ENCODE results near the gene GAS1.

The GAS1 gene

DNA sequence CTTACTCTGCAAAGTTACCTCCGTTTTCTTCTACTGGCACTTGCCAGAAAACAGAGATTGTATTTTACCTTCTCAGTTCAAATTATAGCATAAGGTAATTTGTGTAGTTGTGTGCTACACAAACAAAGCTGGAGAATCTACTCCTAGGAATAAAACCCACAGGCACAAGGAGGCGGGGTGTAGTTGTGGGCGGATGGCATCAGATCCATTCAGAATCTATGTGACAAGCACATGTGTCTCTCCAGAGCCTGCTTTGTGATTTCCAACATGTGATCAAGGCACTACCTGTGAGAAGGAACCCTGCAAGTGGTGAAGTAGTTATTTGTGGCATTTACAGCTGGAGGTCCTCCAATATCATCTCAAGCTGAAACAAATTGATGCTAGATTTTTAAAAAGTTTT is 39.0 kb downstream of the GAS1 start (continued):
- no peak for TF ChIP-seq ZFP3 (CRISPR knock-in tag; IDR thresholded peaks at IDR 0.05)
- no peak for TF ChIP-seq CSDC2 (CRISPR knock-in tag; IDR thresholded peaks at IDR 0.05)

GRCh38 chr9:86907346-86907745 is 40.0 kb downstream of the GAS1 start:
- TF ChIP-seq ZFP30 (CRISPR knock-in tag; IDR thresholded peaks at IDR 0.05) (no peak), TOX (CRISPR knock-in tag; IDR thresholded peaks at IDR 0.05; ENCODE audit: borderline replicate concordance) (no peak), SNAI2 (CRISPR knock-in tag; IDR thresholded peaks at IDR 0.05) (no peak), ZNF565 (CRISPR knock-in tag; conservative IDR thresholded peaks at IDR 0.05; ENCODE audit: low read depth) (no peak), ZC3H10 (CRISPR knock-in tag; IDR thresholded peaks at IDR 0.05) (no peak)
- ATAC-seq = no peak

DNA sequence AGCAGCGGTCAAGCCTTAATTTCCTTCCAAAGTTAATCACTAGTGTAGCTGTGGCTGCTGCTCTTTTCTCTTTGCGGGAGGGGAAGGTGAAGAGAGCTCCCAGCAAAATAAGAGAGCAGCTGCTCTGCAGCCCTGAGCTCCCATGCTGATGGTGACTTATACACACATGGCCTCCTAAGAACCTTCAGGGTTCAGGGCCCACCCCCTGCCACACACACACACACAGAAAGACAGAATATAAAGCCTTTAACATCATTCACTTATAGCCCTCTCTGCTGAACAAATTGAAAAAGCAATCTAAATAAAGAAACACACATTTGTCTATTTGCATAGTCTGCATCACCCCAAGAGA is 43.6 kb downstream of the GAS1 start:
- no peak; the same call in 2 of the 3 replicates for ATAC-seq
- TF ChIP-seq ZNF70 (CRISPR knock-in tag; IDR thresholded peaks at IDR 0.05) (no peak), ZNF8 (CRISPR knock-in tag; IDR thresholded peaks at IDR 0.05) (no peak), TOX (CRISPR knock-in tag; IDR thresholded peaks at IDR 0.05; ENCODE audit: borderline replicate concordance) (no peak), TCF4 (CRISPR knock-in tag; IDR thresholded peaks at IDR 0.05; ENCODE audit: borderline replicate concordance) (no peak), PPARA (CRISPR knock-in tag; IDR thresholded peaks at IDR 0.05; ENCODE audit: borderline replicate concordance) (no peak), SNAI2 (CRISPR knock-in tag; IDR thresholded peaks at IDR 0.05) (no peak), ESRRG (CRISPR knock-in tag; IDR thresholded peaks at IDR 0.05) (no peak), ZFP3 (CRISPR knock-in tag; IDR thresholded peaks at IDR 0.05) (no peak), RARB (CRISPR knock-in tag; IDR thresholded peaks at IDR 0.05) (no peak), OSR1 (CRISPR knock-in tag; IDR thresholded peaks at IDR 0.05) (no peak), ISL1 (CRISPR knock-in tag; IDR thresholded peaks at IDR 0.05) (no peak), ZFP30 (CRISPR knock-in tag; IDR thresholded peaks at IDR 0.05) (no peak), ZC3H10 (CRISPR knock-in tag; IDR thresholded peaks at IDR 0.05) (no peak), ZNF565 (CRISPR knock-in tag; conservative IDR thresholded peaks at IDR 0.05; ENCODE audit: low read depth) (no peak), PATZ1 (CRISPR knock-in tag; IDR thresholded peaks at IDR 0.05; ENCODE audit: borderline replicate concordance) (no peak)
- TF ChIP-seq, protein P1, sequence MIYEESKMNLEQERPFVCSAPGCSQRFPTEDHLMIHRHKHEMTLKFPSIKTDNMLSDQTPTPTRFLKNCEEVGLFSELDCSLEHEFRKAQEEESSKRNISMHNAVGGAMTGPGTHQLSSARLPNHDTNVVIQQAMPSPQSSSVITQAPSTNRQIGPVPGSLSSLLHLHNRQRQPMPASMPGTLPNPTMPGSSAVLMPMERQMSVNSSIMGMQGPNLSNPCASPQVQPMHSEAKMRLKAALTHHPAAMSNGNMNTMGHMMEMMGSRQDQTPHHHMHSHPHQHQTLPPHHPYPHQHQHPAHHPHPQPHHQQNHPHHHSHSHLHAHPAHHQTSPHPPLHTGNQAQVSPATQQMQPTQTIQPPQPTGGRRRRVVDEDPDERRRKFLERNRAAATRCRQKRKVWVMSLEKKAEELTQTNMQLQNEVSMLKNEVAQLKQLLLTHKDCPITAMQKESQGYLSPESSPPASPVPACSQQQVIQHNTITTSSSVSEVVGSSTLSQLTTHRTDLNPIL (CRISPR knock-in tag; IDR thresholded peaks at IDR 0.05; ENCODE audit: low read depth) = no peak
- TF ChIP-seq, protein P2, sequence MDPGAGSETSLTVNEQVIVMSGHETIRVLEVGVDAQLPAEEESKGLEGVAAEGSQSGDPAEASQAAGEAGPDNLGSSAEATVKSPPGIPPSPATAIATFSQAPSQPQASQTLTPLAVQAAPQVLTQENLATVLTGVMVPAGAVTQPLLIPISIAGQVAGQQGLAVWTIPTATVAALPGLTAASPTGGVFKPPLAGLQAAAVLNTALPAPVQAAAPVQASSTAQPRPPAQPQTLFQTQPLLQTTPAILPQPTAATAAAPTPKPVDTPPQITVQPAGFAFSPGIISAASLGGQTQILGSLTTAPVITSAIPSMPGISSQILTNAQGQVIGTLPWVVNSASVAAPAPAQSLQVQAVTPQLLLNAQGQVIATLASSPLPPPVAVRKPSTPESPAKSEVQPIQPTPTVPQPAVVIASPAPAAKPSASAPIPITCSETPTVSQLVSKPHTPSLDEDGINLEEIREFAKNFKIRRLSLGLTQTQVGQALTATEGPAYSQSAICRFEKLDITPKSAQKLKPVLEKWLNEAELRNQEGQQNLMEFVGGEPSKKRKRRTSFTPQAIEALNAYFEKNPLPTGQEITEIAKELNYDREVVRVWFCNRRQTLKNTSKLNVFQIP (CRISPR knock-in tag; IDR thresholded peaks at IDR 0.05; ENCODE audit: borderline replicate concordance, low read depth) = no peak
- TF ChIP-seq, protein P3, sequence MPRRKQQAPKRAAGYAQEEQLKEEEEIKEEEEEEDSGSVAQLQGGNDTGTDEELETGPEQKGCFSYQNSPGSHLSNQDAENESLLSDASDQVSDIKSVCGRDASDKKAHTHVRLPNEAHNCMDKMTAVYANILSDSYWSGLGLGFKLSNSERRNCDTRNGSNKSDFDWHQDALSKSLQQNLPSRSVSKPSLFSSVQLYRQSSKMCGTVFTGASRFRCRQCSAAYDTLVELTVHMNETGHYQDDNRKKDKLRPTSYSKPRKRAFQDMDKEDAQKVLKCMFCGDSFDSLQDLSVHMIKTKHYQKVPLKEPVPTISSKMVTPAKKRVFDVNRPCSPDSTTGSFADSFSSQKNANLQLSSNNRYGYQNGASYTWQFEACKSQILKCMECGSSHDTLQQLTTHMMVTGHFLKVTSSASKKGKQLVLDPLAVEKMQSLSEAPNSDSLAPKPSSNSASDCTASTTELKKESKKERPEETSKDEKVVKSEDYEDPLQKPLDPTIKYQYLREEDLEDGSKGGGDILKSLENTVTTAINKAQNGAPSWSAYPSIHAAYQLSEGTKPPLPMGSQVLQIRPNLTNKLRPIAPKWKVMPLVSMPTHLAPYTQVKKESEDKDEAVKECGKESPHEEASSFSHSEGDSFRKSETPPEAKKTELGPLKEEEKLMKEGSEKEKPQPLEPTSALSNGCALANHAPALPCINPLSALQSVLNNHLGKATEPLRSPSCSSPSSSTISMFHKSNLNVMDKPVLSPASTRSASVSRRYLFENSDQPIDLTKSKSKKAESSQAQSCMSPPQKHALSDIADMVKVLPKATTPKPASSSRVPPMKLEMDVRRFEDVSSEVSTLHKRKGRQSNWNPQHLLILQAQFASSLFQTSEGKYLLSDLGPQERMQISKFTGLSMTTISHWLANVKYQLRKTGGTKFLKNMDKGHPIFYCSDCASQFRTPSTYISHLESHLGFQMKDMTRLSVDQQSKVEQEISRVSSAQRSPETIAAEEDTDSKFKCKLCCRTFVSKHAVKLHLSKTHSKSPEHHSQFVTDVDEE (CRISPR knock-in tag; IDR thresholded peaks at IDR 0.05) = no peak
- TF ChIP-seq, protein P4, sequence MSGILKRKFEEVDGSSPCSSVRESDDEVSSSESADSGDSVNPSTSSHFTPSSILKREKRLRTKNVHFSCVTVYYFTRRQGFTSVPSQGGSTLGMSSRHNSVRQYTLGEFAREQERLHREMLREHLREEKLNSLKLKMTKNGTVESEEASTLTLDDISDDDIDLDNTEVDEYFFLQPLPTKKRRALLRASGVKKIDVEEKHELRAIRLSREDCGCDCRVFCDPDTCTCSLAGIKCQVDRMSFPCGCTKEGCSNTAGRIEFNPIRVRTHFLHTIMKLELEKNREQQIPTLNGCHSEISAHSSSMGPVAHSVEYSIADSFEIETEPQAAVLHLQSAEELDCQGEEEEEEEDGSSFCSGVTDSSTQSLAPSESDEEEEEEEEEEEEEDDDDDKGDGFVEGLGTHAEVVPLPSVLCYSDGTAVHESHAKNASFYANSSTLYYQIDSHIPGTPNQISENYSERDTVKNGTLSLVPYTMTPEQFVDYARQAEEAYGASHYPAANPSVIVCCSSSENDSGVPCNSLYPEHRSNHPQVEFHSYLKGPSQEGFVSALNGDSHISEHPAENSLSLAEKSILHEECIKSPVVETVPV (CRISPR knock-in tag; IDR thresholded peaks at IDR 0.05) = no peak

All from SK-N-SH treated with all-trans-retinoic acid at 6 μM for 48 hours (cell line).